SU-DHL-6 (cell line): Measurements from ENCODE around the gene CLSTN2.

ENCODE experiments used
- CTCF ChIP-seq: fragments of 200-600 bp; sonication (generic); IDR thresholded peaks from one replicate; pipeline ENCODE4 v1.5.1; 2017; ENCODE audit warnings: antibody characterized with exemption, mild to moderate bottlenecking, low read length, moderate library complexity; ENCODE audit not compliant: insufficient read depth, poor library complexity, severe bottlenecking
- EZH2phosphoT487 ChIP-seq: fragments of 200-600 bp; sonication (generic), shearing (Covaris generic); conservative IDR thresholded peaks from 2 replicates; pipeline ENCODE4 v1.6.1; 2018; ENCODE audit warnings: mild to moderate bottlenecking, antibody characterized with exemption, low read length, moderate library complexity, mixed read lengths

DNA sequence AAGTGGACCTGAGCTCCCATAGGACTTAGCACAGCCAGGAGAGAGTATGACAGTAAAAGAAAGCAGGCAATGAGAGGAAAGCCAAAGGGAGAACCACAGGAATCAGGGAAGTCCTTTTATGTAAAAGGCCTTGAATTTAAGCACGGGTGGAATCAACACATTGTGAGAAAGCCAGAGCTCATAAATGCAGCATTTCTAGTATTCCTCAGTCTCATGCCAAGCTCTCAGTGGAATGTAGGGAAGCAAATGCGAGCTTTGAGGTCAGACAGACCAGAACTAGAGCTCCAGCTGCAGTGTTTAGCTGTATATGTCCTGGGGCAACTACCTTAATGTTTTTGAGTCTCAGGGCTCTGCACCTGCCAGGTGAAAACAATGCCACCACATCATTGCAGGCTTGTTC lies 610.8 kb downstream of the CLSTN2 start:
- TF ChIP-seq EZH2phosphoT487 (no peak), CTCF (no peak)
